Activated T-cell treated with anti-CD3 and anti-CD28 coated beads, Interleukin-2, amount 50 U/mL, for 1 hour (primary cell): Measurements from ENCODE around the gene TP53TG5.
A peak's percentile ranks its signal among the peaks of the same experiment; 100 is the strongest.

Experiments used
- DNase-seq: peaks from one replicate; pipeline ENCODE4 v3.0.0-alpha.2; 2020

TP53TG5 gene

DNA sequence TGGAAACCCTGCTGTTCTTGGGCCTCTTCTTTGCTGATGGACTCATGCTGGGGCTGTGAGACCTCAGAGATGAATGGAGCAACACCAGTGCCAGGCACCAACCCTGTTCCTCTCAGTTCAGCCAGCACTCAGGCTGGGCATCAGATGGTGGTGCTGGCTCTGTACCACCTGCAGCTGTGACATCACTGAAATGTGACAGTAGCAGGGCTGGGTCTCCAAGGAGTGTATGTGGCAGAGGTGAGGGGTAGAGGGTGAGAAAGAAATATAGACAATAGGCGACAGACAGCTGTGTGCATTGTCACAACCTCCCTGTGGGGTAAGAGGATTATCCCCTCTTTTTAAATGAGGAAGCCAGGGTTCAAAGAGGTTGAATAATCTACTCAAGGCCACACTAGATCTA lies at the start of gene TP53TG5:
TP53TG5 (minus strand) TSS at position 135 of the 400 bp plus-strand sequence; CDS start at position 46, 89 bp downstream.
- no peak for DNase-seq

DNA sequence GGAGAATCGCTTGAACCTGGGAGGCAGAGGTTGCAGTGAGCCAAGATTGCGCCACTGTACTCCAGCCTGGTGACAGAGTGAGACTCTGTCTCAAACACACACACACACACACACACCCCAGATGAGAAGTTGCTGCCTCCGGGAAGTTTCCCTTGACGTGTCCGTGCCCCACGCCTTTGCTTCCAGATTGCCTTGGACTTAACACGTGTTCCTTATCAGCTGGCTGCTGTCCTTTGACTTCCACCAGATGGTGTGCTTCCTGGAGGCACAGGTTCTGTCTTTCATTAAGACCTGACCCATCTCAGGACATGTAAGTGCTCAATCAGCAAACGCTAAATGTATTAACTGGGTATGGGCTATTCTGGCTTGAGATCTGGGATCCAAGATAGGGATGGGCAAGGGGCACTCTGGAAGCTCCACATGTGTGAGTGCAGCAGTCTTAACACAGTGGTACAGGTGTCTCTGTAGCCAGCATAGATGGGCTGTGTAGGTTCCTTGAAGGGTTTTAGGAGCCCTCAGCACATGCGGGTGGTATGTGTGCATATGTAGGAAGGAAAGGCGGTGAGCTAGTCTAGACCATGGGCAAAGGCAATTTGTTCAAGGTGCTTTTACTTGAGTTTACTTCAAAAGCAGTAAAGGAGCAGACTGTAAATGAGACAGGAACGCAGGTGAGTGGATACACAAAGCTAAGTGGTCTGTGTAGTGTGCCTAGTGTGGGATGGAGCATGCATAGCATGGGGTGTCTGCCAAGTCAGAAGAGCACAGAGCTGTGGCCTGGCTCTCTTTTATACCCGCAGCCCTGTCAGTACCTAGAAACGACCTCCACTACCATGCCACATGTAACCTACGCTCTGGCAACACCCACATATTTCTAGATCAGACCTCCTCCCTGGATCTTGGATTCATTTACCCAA lies 49.4 kb upstream of the TP53TG5 start:
- DNase-seq, result no peak

DNA sequence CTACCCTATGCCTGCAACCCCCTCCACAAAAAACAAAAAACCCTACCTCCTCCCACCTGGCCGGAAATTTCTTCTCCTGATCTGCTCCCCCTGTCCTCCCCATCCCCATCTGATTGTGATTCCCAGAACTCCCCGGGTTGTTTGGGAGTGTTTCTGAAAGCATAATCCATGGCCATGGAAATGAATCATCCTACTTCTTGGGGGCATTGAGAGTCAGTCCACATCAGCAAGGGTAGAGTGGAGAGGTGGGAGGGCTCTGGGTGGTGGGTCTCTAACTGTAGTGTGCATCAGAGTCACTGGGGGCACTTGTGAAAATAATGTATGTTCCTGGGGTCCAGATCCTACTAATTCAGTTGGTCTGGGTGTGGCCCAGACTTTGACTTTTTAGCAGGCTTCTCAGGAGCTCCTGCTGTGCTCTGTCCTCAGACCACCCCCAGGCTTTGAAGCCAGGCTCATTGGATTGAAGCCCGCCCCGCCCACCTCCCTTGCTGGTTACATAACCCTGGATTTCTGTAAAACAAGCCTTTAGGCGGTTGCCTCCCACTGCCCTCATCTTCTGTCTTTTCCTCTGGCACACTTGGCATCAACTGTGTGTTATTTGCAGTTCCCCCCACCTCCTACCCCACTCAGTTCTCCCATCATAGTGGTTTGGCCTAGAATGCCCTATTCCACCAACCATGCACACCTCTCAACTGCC lies 48.3 kb upstream of the TP53TG5 start:
- no peak for DNase-seq

DNA sequence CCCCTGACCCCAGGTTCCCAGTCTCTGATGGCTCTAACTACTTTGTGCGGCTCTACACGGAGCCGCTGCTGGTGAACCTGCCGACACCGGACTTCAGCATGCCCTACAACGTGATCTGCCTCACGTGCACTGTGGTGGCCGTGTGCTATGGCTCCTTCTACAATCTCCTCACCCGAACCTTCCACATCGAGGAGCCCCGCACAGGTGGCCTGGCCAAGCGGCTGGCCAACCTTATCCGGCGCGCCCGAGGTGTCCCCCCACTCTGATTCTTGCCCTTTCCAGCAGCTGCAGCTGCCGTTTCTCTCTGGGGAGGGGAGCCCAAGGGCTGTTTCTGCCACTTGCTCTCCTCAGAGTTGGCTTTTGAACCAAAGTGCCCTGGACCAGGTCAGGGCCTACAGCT lies 47.4 kb upstream of the TP53TG5 start:
- DNase-seq, result no peak

DNA sequence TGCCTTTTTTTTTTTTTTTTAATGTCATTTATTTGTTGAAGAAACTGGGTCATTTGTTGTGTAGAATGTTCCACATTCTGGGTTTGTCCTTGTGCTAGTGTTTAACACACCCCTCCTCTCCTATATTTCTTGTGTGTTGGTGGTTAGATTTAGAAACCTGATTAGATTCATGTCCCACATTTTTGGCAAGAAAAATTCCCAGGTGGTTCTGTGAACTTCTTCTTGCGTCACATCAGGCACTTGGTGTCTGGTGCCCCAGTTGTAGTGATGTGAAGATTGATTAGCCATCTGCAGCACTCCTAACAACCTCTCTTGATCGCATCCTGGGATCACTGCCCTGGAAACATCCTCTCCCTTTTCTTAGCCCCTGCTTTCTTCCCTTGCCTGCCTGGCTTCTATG lies 45.6 kb upstream of the TP53TG5 start:
- no peak for DNase-seq

DNA sequence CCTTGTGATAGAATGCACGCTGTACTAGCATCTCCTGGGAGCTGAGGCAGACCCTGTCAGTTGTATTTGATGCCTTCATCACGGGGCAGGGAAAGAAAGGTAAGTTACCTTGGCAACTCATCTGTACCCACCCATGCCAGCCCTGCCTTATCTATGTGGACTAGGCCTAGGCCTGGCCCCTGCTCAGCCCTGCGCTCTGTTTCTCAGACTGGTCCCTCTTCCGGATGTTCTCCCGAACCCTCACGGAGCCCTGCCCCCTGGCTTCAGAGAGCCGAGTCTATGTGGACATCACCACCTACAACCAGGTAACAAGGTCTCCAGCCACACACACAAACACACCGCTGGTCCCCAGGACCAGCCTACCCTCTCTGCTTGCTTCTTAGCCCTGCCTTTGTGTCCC lies 42.0 kb upstream of the TP53TG5 start:
- DNase-seq, result no peak

DNA sequence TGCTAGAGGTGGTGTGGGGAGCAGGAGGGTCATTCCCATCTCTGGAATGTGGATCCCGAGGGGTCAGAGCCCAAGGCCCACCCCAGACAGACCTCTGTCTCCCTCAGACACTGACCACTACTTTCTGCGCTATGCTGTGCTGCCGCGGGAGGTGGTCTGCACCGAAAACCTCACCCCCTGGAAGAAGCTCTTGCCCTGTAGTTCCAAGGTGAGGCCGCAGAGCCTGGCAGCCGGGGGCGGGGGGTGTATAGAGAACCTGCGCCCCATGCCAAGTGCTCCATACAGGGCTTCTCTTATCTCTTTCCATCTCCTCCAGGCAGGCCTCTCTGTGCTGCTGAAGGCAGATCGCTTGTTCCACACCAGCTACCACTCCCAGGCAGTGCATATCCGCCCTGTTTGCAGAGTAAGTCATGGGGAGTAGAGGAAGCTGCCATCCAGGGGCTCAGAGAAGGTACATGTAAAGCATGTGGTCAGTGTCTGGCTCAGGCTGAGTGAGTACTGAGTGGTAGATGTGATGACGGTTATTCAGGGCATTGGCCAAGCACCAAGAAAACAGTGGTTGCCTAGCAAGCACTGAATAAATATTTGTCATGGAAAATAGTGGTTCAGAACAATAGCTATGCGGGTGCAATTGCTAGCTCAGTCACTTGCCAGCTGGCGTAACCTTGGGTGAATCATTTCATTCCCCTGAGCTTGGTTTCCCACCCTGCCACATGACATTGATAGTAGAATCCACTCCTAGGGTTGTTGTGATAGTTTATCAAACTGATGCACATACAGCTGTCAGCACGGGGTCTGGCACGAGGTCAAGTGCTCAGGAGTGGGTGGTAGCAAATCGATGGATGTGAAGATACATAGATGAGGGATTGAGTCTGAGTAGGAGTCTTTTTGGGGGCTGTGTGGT lies 41.3 kb upstream of the TP53TG5 start:
- no peak for DNase-seq

DNA sequence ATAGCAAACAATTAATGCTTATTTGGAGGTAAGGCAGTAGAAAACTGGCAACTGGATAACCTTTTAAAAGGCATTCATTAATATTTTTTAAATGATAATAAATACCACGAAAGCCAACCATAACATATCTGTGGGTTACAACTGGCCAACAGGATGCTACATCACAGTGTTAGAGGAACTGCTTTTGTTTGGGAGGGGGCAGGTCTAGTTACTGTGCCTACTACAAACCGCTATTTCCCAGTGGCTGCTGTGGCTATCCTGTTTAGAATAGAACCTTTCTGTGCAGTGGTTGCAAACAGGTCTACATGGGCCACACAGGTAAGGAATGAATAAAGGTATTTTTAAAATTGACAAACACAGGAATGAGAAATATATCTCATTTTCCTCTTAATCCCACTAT lies 38.8 kb upstream of the TP53TG5 start:
- no peak for DNase-seq

DNA sequence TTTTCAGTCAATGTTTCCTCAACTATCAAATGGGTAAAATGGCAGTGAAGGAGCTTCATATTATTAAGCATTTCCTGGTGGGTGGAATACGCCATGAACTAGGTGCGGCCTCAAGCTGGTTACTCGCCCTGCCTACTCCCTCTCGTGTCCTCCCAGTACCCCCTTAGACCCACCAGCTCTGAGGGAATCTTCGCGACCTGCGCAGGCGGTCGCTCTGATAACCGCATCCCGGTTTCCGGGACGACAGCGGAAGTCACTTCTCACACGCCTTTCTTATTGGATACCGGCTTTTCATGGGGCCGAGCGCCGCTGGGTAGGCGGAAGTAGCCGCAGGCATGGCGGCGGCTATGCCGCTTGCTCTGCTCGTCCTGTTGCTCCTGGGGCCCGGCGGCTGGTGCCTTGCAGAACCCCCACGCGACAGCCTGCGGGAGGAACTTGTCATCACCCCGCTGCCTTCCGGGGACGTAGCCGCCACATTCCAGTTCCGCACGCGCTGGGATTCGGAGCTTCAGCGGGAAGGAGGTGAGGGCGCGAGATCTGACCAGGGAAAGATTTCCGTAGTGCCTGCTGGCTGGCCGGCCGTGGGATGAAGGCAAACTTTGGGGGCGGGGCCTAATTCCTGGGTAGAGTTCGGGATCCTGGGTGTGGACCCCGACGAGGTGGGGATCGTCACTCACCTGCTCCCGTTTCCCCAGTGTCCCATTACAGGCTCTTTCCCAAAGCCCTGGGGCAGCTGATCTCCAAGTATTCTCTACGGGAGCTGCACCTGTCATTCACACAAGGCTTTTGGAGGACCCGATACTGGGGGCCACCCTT lies 37.9 kb upstream of the TP53TG5 start, which contains the start of gene PIGT:
PIGT (plus strand) TSS at position 320 of the 816 bp plus-strand sequence; CDS start at position 336, 16 bp downstream.
- DNase-seq, result peak; percentile 86

DNA sequence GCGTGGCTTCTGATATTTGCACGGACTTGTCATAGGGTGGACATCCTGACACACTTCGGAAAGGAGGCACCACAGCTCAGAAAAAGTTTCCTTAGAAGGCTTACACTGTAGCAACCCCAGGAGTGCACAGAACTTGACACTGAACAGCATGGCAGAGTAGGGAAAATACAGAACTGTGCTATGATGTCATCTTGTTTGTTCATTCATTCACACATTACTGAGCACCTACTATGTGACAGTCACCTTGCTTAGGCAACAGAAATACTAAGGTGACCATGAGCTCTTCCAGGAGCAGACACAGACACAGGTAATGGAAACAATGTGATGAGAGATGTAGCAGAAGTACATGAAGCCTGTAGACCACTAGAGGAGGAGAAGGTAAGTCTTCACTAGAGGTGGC lies 35.4 kb upstream of the TP53TG5 start:
- DNase-seq, result no peak

DNA sequence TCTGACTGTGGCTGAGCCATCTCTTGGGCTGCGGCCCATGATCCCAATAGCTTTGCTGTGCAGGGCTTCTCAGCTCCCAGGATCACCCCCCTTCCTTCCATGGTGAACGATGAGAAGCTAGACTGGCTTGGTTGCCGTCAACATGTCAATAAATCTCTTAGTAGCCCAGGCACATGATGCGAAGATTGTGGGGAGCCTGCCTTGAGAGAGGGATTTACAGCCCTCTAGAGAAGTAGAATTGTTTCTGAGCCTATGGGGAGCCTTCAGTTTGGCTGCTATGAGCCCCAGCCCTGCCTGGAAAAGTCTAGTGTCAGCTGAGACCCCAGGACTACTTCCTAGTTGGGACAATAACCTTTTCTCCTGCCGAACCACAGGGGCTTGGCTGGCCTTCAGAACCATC lies 34.5 kb upstream of the TP53TG5 start:
- DNase-seq, result no peak

DNA sequence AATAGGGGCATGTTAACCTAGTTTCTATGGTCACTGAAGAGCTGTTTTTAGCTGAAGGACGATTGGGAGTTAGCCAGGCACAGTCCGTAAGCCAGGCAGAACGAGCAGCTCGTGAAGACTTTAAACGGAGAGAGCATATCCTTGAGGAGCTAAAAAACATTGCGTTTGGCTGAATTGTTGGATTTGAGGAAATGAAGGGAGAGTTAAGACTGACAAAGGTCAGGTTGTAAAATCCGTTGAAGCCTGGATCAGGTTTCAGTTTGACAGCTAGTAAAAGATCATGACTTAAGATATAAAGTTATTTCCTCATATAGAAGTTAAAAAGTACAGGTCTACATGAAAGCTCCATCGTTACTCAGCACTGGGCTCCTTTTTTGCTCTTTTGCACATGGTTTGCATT lies 32.8 kb upstream of the TP53TG5 start:
- DNase-seq, result no peak

DNA sequence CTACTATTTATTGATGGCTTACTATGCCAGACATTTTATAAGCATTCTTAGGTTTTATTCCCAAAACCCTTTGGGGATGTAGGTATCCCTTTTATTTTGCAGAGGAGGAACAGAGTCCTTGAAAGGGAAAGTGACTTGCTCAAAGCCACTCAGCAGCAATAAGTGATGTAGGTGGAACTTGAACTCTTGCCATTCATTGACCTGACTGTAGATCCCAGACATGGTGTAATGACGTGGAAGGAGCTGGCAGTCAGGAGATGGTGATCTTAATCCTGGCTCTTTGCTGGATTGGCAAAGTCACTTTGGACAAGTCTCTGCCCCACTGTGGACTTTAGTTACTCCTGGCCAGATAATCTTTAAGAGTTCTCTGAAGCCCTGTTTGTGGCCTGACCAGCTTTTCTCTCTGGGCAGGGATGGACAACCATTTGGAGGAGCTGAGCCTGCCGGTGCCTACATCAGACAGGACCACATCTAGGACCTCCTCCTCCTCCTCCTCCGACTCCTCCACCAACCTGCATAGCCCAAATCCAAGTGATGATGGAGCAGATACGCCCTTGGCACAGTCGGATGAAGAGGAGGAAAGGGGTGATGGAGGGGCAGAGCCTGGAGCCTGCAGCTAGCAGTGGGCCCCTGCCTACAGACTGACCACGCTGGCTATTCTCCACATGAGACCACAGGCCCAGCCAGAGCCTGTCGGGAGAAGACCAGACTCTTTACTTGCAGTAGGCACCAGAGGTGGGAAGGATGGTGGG lies 31.6 kb upstream of the TP53TG5 start:
- no peak for DNase-seq

DNA sequence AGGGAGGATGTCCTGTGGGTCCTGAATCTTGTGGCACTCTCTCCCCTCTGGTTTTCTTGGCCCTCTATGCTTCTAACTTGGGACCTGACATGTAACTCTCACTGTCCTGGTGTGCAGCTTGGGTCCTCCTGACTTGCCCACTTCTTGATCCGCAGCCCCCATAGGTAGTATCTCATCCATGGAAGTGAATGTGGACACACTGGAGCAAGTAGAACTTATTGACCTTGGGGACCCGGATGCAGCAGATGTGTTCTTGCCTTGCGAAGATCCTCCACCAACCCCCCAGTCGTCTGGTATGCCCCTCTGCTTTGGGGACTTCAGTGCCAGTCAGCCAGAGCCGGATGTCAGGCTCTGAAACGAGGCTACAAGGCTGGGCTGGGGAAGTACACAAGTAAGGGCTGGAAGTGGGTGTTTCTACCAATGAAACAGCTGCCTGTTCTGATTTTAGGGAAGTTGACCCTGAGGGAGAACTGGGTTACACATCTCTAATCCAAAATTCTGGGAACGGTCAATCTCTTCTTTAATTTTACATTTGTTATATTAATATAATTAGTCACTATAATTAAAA lies 30.6 kb upstream of the TP53TG5 start:
- DNase-seq, result no peak

DNA sequence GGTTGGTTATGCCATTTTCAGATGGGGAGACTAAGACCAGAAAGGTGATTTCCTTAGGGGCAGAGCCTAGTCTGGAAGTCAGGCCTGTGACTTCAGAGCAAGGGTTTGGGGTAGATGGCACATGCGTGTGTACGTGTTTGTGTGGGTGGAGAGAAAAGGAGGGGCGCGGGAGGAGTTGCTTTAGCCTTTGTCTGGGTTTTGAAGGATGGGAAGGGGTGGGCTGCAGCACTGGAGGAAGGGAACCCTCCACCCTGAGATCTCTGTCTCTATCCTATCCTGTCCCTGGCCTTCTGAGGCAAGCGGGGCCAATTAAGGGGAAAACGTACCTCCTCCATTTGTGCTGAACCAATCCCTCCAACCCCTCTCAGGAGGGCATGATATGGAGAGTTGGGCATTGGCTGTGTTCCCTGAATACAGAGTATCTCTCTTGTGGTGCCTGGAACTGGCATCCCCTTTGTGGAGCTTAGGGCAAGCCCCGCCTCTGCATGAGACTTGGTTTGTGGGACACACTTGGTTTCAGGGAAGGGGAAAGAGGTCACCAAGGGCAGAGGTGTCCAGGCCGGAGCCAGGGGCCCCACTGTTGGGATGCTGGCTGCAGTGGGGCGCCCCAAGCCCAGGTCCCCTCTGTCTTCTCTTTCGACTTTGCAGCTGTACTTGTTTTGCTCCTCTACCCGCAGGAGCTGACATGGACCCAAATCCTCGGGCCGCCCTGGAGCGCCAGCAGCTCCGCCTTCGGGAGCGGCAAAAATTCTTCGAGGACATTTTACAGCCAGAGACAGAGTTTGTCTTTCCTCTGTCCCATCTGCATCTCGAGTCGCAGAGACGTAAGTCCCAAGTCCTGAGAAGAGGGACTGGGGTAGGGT lies 29.9 kb upstream of the TP53TG5 start, which contains the start of gene DBNDD2:
DBNDD2 (plus strand) TSS at position 507 of the 863 bp plus-strand sequence; CDS start at position 686, 179 bp downstream.
- peak; percentile 32 for DNase-seq

DNA sequence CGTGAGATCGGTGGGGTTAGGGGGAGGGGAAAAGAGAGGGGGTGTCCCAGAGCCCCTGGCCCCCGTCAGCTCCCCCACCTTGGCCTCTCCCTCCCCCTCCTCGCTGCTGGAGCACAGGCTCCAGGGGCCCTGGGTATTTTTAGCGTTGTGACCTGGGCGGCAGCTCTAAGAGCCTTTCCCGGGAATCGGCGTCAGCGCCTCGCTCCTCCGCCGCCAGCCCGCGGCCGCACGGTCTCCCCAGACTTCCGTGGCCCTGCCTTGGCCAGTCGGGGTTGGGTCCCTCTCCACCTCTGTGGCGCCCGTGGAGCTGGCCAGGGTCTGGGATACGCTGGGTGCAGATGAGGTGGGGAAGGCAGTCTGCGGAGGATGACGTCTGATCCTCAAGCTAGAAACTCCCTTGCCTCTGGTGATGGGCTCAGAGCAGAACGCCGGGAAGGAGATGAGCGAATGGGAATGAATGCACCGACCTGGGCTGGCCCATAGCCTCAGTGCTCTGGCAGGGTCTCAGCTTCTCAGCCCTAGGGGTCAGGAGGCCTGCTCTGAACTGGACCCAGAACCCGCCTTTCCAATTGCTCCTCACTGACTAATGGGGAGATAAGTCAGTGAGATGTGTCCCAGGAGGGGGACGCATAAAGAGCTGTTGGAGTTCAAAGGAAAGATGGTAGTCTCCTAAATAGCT lies 29.1 kb upstream of the TP53TG5 start:
- peak; percentile 35 for DNase-seq

DNA sequence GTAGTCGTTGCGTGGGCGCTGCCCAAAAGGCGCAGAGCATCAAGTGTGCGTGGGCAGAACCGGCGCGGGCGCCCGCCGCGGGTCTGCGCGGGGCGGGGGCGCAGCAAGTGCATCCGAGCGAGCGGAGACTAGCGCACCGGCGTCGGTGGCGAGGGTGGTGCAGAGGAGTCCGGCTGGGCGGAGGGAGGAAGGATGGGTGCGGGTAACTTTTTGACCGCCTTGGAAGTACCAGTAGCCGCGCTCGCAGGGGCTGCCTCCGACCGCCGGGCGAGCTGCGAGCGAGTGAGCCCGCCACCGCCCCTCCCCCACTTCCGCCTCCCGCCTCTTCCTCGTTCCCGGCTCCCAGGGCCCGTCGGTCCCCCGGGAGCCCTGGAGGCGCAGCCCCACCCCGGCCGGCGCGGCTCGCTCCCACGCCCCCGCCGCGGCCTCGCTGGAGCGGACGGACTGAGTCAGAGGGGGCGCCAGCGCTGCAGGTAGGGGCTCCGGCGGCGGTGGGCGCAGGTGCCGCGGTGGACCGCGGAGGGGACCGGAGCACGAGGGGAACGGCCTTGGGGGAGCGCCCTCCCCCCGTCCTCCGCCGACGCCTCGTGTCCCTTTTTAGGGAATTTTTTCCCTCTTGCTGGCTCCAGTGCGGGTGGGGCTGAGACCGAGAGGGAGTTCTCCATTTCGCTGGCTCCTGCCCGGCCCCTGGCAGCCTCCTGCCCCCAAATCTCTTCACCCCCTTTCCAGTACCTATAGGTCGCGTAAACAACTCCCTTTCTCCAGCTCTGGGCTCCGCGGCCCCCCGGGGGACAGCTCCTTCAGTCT lies 28.3 kb upstream of the TP53TG5 start:
- DNase-seq, result peak; percentile 61

DNA sequence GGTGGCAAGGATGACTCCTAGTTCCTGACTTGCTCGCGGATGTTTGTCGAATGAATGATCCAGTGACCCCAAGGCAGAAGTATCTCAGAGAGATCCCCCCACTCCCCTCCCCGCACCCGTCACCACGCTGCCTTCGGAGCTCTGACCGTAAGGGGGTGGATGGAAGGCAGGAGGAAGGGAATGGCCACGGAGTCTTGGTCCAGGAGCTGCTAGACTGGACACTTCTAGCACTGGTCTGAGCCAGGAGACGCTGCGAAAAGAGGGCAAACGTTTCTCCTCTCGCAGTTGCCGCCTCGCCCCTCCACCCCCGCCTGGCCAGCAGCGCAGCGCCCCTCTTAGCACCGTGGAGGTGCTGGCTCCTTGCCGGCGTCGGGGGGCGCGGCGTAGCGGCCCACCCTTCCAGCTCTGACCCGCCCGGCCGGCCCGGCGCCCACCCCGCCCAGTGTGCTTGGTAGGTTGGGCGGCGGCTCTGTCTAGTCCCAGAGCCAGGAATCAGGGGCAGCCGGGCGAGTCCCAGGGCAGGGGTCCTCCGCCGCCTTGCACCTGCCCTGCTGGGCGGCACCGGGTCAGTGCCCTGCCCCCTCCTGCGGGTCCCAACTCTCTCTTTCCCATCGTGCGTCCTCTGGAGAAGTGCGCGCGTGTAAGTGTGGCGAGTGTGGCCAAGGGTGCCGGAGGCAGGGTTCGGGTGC lies 27.6 kb upstream of the TP53TG5 start:
- DNase-seq, result no peak
